ENCODE measurements around the gene ITGB2.

ITGB2 gene

DNA sequence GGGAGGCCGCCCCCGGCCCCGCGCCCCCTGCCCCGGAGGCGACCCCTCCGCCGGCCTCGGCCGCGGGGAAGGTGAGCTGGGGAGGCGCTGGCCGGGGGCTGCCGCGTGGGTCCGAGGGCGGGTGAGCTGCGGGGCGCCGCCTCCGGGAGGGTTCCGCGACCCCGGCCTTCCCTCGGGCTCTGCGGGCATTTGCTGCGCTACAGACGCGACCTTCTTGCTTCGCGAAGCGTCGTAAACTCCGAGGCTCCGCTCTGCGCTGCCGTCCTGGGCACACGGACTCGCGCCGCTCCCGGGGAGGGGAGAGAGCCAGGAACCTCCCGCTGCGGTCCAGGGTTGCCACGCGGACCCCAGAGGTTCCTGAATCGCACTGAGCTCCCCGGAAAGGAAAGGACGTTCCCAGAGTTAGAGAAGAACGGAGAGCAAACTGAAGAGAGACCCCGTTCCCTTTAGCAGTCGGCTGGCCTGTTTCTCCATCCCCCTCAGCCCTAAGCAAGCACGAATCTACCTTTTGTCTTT, 19.5 kb upstream of the ITGB2 start:
- no peak for DNase-seq (ENCODE audit: low read depth in 2 of 2)

DNA sequence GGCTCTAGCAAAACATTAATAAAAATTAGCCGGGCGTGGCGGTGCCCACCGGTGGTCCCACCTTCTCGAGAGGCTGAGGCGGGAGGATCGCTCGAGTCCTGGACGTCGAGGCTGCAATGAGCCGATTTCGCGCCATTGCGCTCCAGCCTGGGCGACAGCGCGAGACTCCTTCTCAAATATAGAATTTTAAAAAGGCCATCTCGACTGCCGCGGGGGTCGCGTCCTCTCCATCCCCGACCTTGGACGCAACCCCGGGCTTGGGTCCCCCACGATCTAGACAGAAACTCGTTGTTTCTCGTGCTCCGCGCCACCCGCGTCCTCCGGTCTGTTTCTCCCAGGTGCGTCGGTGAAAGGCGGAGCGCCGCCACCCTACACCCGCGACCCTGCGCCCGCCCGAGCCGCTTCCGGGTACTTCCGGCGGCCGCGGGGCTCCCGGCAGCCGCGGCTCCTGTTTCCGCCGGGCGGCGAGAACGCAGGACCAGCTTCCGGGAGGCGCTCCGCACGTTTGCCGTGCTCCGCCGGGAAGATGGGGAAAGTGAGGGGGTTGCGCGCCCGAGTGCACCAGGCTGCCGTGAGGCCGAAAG, 18.9 kb upstream of the ITGB2 start, which contains the start of gene SLX9:
SLX9 (plus strand) TSS at position 498 of the 584 bp plus-strand sequence; CDS start at position 527, 29 bp downstream.
- no peak for DNase-seq (ENCODE audit: low read depth in 2 of 2)

DNA sequence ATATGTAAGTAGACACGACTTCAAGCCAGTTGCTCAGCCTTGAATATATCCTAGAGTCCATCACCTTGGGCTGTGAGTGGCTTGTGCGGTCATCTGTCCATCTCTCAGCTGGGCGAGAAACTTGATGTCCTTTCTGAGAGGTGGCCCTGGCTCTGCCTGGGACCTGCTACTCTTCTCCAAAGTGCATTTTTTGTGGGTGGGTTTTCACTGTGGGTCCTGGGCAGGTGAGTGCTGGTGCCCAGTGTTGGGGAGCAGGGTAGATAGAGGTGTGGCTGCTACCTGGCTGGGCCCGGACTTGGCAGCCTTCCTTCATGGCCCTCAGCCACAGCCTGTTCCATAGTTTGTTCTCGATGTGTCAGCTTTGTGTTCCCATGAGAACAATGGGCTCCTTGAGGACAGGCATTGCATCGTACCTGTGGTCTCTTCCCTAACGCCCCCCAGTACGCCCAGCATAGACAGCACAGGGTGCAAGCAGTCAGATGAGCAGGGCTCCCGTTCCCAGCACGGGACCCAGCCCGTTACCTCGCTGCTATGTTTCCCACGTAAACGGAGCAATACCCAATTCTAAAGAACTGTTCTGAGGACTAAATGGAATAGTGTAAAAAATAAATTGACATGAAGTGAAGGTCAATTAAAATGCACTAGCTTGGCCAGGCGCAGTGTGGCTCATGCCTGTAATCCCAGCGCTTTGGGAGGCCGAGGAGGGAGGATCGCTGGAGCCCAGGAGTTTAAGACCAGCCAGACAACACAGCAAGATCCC, 18.3 kb upstream of the ITGB2 start:
- no peak for DNase-seq (ENCODE audit: low read depth in 2 of 2)

DNA sequence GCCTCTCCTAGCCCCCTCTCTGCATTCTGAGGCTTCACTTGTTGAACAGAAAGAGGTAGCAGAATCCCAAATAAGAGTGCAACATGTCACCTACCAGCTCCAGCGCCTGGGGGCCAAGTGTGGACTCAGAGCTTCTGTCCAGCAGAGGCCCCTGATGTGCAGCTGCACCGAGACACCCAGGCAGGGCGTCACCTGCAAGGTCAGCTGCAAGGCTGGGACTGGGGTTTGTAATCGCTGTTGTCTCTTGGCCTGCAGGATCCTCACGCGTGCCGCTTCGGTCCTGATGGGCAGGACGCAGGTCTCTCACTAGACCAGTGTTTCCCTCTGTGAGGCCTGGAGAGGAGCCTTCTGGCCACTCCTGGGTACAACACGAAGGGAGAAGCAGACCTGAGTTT, 14.8 kb upstream of the ITGB2 start:
- no peak for DNase-seq (ENCODE audit: low read depth in 2 of 2)

DNA sequence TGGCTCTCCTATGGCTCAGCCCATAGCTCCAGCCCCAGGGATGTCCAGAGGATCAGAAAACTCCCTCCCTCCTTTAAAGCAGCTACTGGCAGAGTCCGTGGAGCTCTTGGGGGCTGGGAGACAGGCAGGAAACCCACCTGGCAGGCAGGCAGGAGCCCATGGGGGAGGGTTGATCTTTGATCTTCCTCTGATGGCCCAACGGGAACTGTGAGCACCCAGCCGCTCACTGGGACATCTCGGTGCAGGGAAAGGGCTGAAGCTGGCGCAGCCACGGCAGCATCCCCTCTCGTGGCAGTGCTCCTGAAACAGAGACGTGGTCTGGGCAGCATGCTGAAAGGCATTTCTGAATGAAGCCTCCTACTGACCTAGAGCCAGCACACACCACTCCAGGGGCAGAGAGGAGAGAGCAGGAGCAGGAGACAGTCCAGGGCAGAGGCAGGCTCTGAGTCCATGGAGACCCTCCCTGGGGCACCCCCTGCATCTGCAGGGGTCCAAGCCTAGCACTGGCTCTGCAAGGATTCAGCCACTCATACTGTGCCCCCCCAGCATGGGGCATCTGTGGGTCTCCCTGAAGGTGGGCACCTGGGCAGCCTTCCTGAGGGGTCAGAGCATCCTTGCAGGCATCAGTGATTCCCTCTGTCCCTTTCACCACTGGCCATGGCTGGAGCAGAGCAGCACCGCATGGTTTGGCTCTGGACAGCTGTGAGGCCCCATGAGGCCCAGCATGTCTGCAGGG, 14.3 kb upstream of the ITGB2 start:
- no peak for DNase-seq (ENCODE audit: low read depth in 2 of 2)

DNA sequence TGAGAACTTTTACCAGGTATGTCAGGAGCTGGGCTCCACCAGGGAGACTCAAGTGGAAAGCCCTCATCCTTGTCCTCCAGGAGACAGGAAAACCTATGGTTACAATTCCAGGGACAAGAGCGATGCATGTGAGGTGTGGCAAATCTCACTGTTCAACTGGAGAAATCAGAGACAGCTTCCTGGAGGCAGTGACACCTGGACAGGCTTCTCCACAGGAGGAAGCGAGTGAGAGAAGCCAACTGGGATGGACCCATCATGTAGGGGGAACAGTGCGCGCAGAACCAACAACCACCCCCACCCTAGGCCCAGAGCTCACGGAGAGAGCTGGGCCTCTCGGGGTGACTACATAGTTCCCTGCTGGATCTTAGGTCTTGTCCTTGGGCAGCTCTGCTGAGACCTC, 13.6 kb upstream of the ITGB2 start:
- no peak for DNase-seq (ENCODE audit: low read depth in 2 of 2)

DNA sequence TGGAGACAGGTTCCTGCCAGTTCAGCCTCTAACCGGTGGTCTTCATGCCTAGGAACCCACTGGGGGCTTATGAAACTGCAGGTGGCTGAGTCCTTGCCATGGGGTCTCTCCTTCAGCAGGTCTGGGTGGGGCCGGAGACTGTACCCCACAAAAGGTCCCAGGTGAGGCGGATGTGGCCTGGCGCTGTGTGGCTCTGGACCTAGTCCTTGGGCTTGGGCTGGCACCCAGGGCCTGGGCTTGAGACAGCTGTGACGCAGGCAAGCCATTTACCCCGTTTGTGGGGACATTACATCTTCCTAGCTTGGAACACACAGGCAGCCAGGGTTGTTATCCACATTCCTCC, 13.2 kb upstream of the ITGB2 start:
- no peak for DNase-seq (ENCODE audit: low read depth in 2 of 2)

DNA sequence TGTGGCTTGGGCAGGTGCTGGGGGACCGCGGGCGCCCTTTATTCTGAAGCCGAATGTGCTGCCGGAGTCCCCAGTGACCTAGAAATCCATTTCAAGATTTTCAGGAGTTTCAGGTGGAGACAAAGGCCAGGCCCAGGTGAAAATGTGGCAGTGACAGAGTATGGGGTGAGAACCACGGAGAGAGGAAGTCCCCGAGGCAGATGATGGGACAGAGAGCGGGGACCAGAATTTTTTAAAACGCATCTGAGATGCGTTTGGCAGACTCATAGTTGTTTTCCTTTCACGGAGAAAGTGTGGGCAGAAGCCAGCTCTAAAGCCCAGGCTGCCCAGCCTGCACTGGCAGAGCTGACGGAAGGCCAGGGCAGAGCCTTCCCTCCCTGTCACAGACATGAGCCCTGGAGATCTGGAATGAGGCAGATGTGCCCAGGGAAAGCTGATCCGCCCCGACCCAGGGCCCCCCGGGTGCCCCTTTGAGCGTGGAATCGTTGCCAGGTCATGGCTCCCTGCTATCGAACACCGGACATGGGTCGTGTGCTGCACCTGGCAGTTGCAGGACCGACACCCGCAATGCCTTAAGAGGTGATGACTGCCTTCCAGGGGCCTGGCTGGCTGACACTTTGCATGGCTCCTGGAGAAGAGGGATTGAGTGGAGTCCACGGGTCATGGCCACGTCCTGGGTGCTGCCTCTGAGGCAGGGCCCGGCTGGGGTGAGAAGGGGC, 12.7 kb upstream of the ITGB2 start:
- DNase-seq (ENCODE audit: low read depth in 2 of 2) = no peak

DNA sequence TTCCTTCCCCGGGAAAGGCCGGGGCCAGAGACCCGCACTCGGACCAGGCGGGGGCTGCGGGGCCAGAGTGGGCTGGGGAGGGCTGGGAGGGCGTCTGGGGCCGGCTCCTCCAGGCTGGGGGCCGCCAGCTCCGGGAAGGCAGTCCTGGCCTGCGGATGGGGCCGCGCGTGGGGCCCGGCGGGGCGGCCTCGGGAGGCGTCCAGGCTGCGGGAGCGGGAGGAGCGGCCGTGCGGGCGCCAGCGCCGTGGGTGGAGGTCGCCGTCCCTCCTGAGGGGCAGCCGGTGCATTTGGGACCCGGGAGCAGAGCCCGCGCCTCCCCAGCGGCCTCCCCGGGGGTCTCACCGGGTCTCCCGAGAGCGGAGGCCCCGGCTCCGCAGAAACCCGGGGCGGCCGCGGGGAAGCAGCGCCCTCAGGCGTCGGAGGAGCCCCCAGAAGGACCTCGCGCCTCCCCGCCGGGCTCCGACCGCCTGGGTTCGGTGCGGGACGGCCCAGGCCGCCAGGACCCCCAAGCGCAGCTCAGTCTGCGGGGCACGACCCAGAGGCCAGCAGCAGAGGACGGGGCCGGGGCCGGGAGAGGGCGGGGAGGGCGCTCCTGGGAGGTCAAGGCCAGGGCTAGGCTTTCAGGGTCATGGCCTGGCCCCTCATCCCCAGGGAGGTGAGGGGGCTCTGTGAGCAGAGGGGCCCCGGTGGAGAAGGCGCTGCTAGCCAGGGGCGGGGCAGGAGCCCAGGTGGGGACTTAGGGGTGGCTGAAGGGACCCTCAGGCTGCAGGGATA, 11.9 kb upstream of the ITGB2 start:
- no peak for DNase-seq (ENCODE audit: low read depth in 2 of 2)

DNA sequence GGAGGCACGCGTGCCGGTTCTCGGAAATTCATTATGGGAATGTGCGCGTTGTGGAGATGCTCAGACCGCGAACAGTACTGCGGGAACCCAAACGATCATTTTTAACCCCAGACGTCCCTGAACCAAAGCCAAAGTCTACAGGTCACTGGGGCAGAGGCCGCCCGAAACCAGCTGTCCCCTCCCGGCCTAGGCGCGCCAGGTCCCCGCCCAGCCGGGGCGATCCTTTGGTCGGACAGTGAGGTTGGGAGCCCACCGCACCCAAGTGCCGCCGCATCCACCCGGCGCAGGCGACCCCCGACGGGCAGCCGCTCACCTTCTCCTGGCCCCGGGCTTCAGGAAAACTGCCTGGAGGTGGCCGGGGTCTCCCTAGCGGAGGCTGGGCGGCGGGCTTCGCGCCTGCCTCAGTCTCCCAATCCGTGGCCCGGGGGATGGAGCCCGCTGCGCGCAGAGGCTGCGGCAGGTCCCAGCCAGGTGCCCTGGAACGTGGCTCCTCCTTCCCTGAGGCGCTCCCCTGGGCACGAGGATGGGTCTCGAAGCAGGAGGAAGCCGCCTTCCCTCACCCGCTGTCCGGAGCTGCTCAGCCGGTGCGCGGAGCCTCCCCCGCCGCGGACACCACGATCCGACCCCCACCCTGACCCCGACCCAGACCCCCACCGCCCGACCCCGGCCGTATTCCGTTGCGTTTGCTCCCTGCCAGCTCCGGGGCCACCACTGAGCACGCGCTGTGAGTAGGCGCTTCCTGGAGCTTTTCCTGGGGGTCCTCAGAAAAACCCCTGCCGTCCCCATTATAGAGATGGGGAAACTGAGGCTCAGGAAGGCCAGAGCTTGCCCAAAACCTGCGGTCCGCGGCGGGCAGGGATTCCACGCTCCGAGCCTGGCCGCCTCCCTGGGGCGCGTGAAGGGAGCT, 11.1 kb upstream of the ITGB2 start:
- no peak for DNase-seq (ENCODE audit: low read depth in 2 of 2)

DNA sequence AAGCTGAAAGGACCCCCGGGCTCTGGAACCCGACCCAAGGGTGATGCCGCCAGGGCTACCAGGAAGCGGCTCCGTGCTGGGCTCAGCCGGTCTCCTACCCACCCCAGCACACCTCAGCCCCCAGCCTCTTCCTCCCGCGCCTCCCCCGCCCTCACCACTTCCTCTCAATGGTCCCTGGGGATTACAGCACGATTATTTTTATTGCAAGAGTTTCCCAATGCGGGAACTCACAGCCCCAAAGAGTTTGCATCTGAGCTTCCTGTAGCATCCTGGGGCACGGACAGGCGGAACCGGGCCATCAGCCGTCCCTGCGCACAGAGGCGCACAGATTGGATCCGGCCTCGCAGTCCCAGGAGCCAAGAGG, 10.4 kb upstream of the ITGB2 start:
- DNase-seq (ENCODE audit: low read depth in 2 of 2) = peak in 1 of 2 experiments; percentile 34

DNA sequence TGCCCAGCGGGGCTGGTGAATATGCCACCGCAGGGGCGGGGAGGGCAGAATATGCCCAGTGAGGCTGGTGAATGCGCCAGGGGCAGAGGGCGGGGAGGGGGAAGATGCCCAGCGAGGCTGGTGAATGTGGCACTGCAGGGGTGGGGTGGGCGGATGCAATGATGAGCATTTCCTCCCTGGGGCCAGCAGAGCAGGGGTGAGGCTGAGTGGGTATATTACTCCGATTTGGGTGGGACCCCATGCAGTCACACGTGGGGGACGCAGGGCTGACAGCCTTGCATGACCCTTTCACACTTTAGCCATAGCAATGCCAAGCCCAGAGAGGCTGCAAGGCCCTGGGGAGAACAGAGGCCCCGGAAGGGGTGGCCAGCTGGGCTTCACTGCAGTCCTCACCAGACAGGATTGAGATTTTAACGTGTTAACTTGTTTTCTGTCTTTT, 9.9 kb upstream of the ITGB2 start:
- DNase-seq (ENCODE audit: low read depth in 2 of 2) = no peak

DNA sequence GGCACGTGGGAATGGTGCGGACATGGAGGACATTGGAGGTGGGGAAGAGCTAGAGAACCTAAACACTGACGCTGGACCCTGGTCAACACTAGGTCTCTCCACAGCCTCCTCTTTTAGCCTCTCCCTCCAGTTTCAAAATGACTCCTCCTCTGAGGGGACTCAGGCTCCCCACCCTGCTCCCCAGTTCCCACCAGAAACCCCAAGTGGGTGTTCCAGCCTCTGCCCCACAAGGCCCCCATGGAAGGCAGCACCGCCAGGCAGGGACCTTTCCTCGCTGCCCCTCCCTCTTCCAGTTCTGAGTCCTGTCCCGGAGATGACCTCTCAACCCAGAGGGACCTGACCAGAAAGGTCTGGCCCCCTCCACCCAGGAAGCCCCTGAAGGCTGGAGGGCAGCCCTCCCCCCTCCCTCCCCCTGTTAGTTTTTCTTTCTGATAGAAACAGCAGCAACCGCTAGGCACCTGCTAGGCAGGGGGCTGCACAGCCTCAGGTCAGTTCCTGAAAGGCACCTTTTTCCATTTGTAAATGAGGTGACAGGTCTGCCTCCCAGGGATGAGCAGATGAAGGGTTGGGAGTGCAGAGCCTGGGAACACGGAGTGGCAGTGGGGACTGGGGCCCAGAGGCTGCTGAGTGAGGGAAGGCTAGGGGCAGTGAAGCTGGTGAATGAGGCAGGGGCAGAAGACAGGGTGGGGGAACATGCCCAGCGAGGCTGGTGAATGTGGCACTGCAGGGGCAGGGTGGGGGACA, 9.3 kb upstream of the ITGB2 start:
- DNase-seq (ENCODE audit: low read depth in 2 of 2) = no peak

DNA sequence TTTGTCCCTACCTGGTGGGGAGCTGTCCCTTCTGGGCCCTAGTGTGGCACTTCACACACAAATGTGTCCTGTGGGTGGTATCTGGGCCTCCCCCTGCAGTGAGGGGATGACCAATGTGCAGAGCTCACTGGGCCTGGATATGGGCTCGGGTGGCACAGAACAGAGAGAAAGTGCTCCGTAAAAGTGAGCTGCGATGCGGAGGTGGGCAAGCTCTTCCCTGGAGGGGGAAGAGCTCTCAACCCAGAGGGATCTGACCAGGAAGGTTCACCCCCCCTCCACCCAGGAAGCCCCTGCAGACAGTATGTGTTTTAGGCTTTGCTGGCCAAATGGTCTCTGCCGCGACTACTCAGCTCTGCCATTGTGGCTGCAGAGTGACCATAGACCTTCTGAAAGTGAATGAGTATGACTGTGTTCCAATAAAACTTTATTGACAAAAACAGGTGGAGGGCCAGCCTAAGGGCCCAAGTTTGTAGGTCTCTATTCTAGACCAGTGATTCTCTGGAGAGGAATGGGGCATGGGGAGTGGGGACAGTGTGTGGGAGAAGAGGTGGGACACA, 8.6 kb upstream of the ITGB2 start:
- DNase-seq (ENCODE audit: low read depth in 2 of 2) = no peak

DNA sequence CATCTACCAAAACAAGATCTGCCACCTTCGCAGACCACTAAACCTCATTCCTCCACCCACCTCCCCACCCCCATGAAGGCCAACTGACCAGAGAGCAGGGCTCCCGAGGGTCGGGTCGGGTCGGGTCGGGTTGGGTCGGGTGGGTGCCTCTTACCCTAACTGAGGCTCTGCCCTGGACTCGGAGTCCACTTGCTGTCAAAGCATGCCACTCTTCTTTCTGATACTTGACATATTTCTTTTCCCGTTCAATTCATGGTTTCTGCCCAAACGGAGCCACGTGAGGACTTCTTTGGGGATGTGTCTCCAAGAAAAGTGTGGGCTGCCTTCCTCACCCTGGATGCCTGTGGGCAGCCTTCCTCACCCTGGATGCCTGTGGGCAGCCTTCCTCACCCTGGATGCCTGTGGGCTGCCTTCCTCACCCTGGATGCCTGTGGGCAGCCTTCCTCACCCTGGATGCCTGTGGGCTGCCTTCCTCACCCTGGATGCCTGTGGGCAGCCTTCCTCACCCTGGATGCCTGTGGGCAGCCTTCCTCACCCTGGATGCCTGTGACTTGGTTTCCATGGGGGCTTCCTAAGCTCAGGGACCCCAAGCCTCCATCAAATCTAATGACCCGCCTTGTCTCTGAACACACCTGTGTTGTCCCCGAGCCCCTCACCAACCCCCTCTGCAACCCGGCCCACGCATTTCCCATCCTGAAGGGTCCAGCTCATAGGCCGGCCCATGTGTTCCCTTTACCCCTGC, 8.0 kb upstream of the ITGB2 start:
- peak; percentile 62 to 63 for DNase-seq (ENCODE audit: low read depth in 2 of 2)

DNA sequence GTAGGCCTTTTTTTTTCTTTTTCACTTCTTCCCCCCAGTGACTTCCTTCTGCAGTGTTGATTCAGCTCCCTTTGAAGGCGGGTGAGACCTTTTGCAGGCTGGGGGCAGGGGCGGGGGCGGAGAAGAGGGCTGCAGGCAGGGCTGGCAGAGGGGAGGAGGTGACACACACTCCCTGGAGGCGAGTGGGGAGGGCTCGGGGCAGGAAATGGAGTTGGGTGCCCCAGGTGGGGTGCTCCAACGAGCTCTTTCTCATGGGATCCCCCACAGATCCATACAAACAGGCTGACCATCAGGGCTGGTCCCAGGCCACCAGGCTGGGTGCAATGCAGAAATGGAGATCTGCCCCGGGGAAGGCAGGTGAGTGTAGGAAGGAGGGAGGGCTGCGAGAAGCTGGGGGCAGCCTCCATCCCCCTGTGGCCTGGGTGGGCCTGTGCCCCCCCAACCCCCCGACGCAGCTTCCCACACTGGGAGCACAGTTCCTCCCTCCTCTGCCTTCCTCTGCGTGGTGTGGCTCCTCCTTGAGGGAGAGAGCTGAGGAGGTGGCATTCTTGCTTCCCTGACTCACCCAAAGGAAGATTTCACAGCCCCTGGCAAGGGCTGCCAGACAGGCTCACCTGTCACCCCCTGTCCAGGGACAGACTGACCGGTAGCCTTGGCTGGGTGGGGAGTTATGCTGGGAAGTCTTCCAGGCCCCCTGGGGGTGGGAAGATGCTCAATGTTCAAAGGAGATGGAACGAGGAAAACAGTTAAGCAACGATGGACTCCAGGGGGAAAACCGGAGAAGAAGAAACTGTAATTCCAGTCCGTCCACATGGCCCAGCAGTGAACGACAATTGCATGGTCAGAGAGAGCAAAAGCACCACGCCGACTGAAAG, 7.1 kb upstream of the ITGB2 start:
- DNase-seq (ENCODE audit: low read depth in 2 of 2) = peak in 1 of 2 experiments; percentile 39

DNA sequence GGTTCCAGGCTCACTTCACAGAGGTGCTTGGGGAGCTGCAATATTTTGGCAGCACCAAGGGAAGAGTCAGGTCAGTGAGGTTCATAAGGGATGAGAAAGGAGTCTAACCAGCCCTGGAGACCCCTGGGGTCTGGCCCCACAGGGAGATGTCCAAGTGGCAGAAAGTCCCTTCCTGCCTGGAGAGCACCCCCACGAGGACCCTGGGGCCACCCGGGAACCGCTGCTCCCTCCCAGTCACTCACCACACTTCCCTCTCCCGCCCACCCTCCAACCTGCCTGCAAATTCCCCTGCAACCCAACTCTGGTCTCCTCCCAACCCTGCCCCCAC, 6.5 kb upstream of the ITGB2 start:
- DNase-seq (ENCODE audit: low read depth in 2 of 2) = no peak
